PC-3 (cell line): ENCODE results near the gene CARD19.

Source experiments
- CTCF ChIP-seq: fragments of 300-600 bp; sonication (generic); conservative IDR thresholded peaks from 2 replicates; pipeline ENCODE4 v1.5.1; 2017; ENCODE audit warnings: antibody characterized with exemption, low read depth, mild to moderate bottlenecking, low read length
- EZH2 ChIP-seq: fragments of 300-600 bp; sonication (generic); IDR thresholded peaks from one replicate; pipeline ENCODE4 v1.6.1; 2017; ENCODE audit warnings: antibody characterized with exemption, mild to moderate bottlenecking, low read length; ENCODE audit not compliant: unreplicated experiment
- EZH2phosphoT487 ChIP-seq: fragments of 300-600 bp; sonication (generic); IDR thresholded peaks from 2 replicates; pipeline ENCODE4 v1.6.1; 2018; ENCODE audit warnings: mild to moderate bottlenecking, antibody characterized with exemption, low read length, borderline replicate concordance

GRCh38 chr9:93114169-93114983 lies 18.4 kb downstream of the CARD19 start:
- TF ChIP-seq CTCF (no peak), EZH2 (no peak), EZH2phosphoT487 (no peak)
